ENCODE results near the gene MKKS.

The MKKS gene

GRCh38 chr20:10388597-10388996 is 45.4 kb downstream of the MKKS start:
- no peak overlapping the region for H3K4me2 ChIP-seq (ENCODE audit: insufficient read depth, low read length)
- H3K27me3 ChIP-seq (ENCODE audit: insufficient read depth, low read length, poor library complexity): peaks cover 2% of the 10 kb centered on the region
- H3K9ac ChIP-seq (ENCODE audit: low read depth, low read length): no peak overlapping the region
- H3K79me2 ChIP-seq (ENCODE audit: insufficient read depth, low read length): no peaks in the 10 kb centered on the region
- H2AFZ ChIP-seq (ENCODE audit: low read depth, low read length): no peak overlapping the region
- ATAC-seq (ENCODE audit: insufficient read depth, low read depth) (no peak), DNase-seq (no peak)
- H3K27ac ChIP-seq (ENCODE audit: low read length): no peak overlapping the region
- H3K4me3 ChIP-seq (ENCODE audit: low read depth in 1 of 2, low read length in 2 of 2): no peak overlapping the region
- H3K4me1 ChIP-seq (ENCODE audit: insufficient read depth, low read length): no peaks in the 10 kb centered on the region
- TF ChIP-seq EZH2 (IDR thresholded peaks at IDR 0.05; ENCODE audit: borderline replicate concordance, low read depth, low read length, severe bottlenecking) (no peak), CTCF (IDR thresholded peaks at IDR 0.05; ENCODE audit: borderline replicate concordance, extremely low read depth, low read length, poor library complexity, severe bottlenecking) (no peak)
- H4K20me1 ChIP-seq (ENCODE audit: insufficient read depth, low read length): no peaks in the 10 kb centered on the region
- no peaks in the 10 kb centered on the region for H3K36me3 ChIP-seq (ENCODE audit: insufficient read depth, low read length)
- H3K9me3 ChIP-seq (ENCODE audit: insufficient read depth, low read length, severe bottlenecking): no peaks in the 10 kb centered on the region

- no peak overlapping the region for H3K4me3 ChIP-seq (ENCODE audit: low read depth in 1 of 2, low read length in 2 of 2)
- no peak overlapping the region for H3K4me2 ChIP-seq (ENCODE audit: insufficient read depth, low read length)
- no peak for DNase-seq
- no peaks in the 10 kb centered on the region for H3K36me3 ChIP-seq (ENCODE audit: insufficient read depth, low read length)
- no peaks in the 10 kb centered on the region for H4K20me1 ChIP-seq (ENCODE audit: insufficient read depth, low read length)
- H3K27me3 ChIP-seq (ENCODE audit: insufficient read depth, low read length, poor library complexity): peaks cover 2% of the 10 kb centered on the region
- no peak overlapping the region for H3K9ac ChIP-seq (ENCODE audit: low read depth, low read length)
- H3K79me2 ChIP-seq (ENCODE audit: insufficient read depth, low read length): no peaks in the 10 kb centered on the region
- no peaks in the 10 kb centered on the region for H3K4me1 ChIP-seq (ENCODE audit: insufficient read depth, low read length)
- no peak overlapping the region for H2AFZ ChIP-seq (ENCODE audit: low read depth, low read length)
- TF ChIP-seq EZH2 (IDR thresholded peaks at IDR 0.05; ENCODE audit: borderline replicate concordance, low read depth, low read length, severe bottlenecking): no peak
- no peak for TF ChIP-seq CTCF (IDR thresholded peaks at IDR 0.05; ENCODE audit: borderline replicate concordance, extremely low read depth, low read length, poor library complexity, severe bottlenecking)
- no peak overlapping the region for H3K27ac ChIP-seq (ENCODE audit: low read length)
- no peak for ATAC-seq (ENCODE audit: insufficient read depth, low read depth)
- H3K9me3 ChIP-seq (ENCODE audit: insufficient read depth, low read length, severe bottlenecking): no peaks in the 10 kb centered on the region
Measured at GRCh38 chr20:10387686-10388085, 46.3 kb downstream of the MKKS start.

GRCh38 chr20:10385850-10386544 is 48.0 kb downstream of the MKKS start:
- H3K27me3 ChIP-seq (ENCODE audit: insufficient read depth, low read length, poor library complexity): peaks cover 2% of the 10 kb centered on the region
- DNase-seq (no peak), ATAC-seq (ENCODE audit: insufficient read depth, low read depth) (no peak)
- no peak overlapping the region for H2AFZ ChIP-seq (ENCODE audit: low read depth, low read length)
- H4K20me1 ChIP-seq (ENCODE audit: insufficient read depth, low read length): no peaks in the 10 kb centered on the region
- TF ChIP-seq EZH2 (IDR thresholded peaks at IDR 0.05; ENCODE audit: borderline replicate concordance, low read depth, low read length, severe bottlenecking) (no peak), CTCF (IDR thresholded peaks at IDR 0.05; ENCODE audit: borderline replicate concordance, extremely low read depth, low read length, poor library complexity, severe bottlenecking) (no peak)
- H3K4me2 ChIP-seq (ENCODE audit: insufficient read depth, low read length): no peak overlapping the region
- H3K36me3 ChIP-seq (ENCODE audit: insufficient read depth, low read length): no peaks in the 10 kb centered on the region
- no peaks in the 10 kb centered on the region for H3K9me3 ChIP-seq (ENCODE audit: insufficient read depth, low read length, severe bottlenecking)
- H3K9ac ChIP-seq (ENCODE audit: low read depth, low read length): no peak overlapping the region
- H3K4me3 ChIP-seq (ENCODE audit: low read depth in 1 of 2, low read length in 2 of 2): no peak overlapping the region
- H3K79me2 ChIP-seq (ENCODE audit: insufficient read depth, low read length): no peaks in the 10 kb centered on the region
- H3K27ac ChIP-seq (ENCODE audit: low read length): no peak overlapping the region
- H3K4me1 ChIP-seq (ENCODE audit: insufficient read depth, low read length): no peaks in the 10 kb centered on the region
